ENCODE results near the gene SMIM13. TPM values are rescaled to one million over a fixed set of nuclear protein-coding genes. Genes with fewer than 3 reads are reported as not detected.

The SMIM13 gene
- total RNA-seq, 1 donor from 2014 or later: 8.4 TPM

GRCh38 chr6:11072101-11072500 is 21.5 kb upstream of the SMIM13 start:
- Histone ChIP-seq H3K27ac (no peak overlapping the region), H3K4me3 (no peak overlapping the region), H3K27me3 (peaks cover 5% of the 10 kb centered on the region), H3K9me3 (no peaks in the 10 kb centered on the region), H3K4me1 (no peaks in the 10 kb centered on the region), H3K36me3 (no peaks in the 10 kb centered on the region)
- ATAC-seq (no peak), DNase-seq (no peak)
- intact Hi-C loops (cut with DNase I): no loop called here
- no peak for TF ChIP-seq CTCF (IDR thresholded peaks at IDR 0.05)

GRCh38 chr6:11076540-11076939 is 17.1 kb upstream of the SMIM13 start:
- Histone ChIP-seq H3K27me3 (no peaks in the 10 kb centered on the region), H3K4me1 (no peaks in the 10 kb centered on the region), H3K9me3 (no peaks in the 10 kb centered on the region), H3K27ac (no peak overlapping the region), H3K4me3 (no peak overlapping the region), H3K36me3 (no peaks in the 10 kb centered on the region)
- no peak for TF ChIP-seq CTCF (IDR thresholded peaks at IDR 0.05)
- no peak for ATAC-seq
- intact Hi-C loops (cut with DNase I): no loop called here
- DNase-seq: no peak

- ATAC-seq (no peak), DNase-seq (no peak)
- TF ChIP-seq CTCF (IDR thresholded peaks at IDR 0.05): no peak
- no peaks in the 10 kb centered on the region for H3K27me3 ChIP-seq
- no peaks in the 10 kb centered on the region for H3K4me1 ChIP-seq
- H3K36me3 ChIP-seq: no peaks in the 10 kb centered on the region
- no peaks in the 10 kb centered on the region for H3K9me3 ChIP-seq
- no peak overlapping the region for H3K4me3 ChIP-seq
- no peak overlapping the region for H3K27ac ChIP-seq
- intact Hi-C loops (cut with DNase I): no loop called here
These were observed 15.4 kb upstream of the SMIM13 start for GRCh38 chr6:11078266-11078665.

GRCh38 chr6:11080296-11080695 is 13.3 kb upstream of the SMIM13 start:
- Histone ChIP-seq H3K9me3 (no peaks in the 10 kb centered on the region), H3K36me3 (no peaks in the 10 kb centered on the region), H3K4me3 (no peak overlapping the region), H3K4me1 (no peaks in the 10 kb centered on the region), H3K27ac (no peak overlapping the region), H3K27me3 (no peaks in the 10 kb centered on the region)
- ATAC-seq (no peak), DNase-seq (no peak)
- intact Hi-C loops (cut with DNase I): no loop called here
- no peak for TF ChIP-seq CTCF (IDR thresholded peaks at IDR 0.05)

- no peak overlapping the region for H3K4me3 ChIP-seq
- no peak overlapping the region for H3K27ac ChIP-seq
- no peaks in the 10 kb centered on the region for H3K4me1 ChIP-seq
- intact Hi-C loops (cut with DNase I): no loop called here
- no peak for TF ChIP-seq CTCF (IDR thresholded peaks at IDR 0.05)
- no peaks in the 10 kb centered on the region for H3K9me3 ChIP-seq
- no peaks in the 10 kb centered on the region for H3K27me3 ChIP-seq
- DNase-seq (no peak), ATAC-seq (no peak)
- no peaks in the 10 kb centered on the region for H3K36me3 ChIP-seq
These were observed 10.1 kb upstream of the SMIM13 start for GRCh38 chr6:11083491-11083890.

GRCh38 chr6:11083956-11084355 is 9.7 kb upstream of the SMIM13 start:
- ATAC-seq: no peak
- no peaks in the 10 kb centered on the region for H3K36me3 ChIP-seq
- no peak overlapping the region for H3K4me3 ChIP-seq
- H3K27ac ChIP-seq: no peak overlapping the region
- H3K4me1 ChIP-seq: no peaks in the 10 kb centered on the region
- no peaks in the 10 kb centered on the region for H3K9me3 ChIP-seq
- TF ChIP-seq CTCF (IDR thresholded peaks at IDR 0.05): no peak
- no peaks in the 10 kb centered on the region for H3K27me3 ChIP-seq
- intact Hi-C loops (cut with DNase I): no loop called here
- DNase-seq: no peak
